Parathyroid adenoma (tissue), 2 donors: ENCODE measurements around the gene FGR.

Source experiments
- H2AFZ ChIP-seq: fragments of 300-600 bp; sonication (generic); one replicate; pipeline ENCODE4 v1.7.0; 2017; ENCODE audit warnings: antibody characterized with exemption, mild to moderate bottlenecking
- H3K27ac ChIP-seq: fragments of 300-600 bp; sonication (generic); one replicate; pipeline ENCODE4 v1.7.0; 2017
- H3K27me3 ChIP-seq: fragments of 300-600 bp; sonication (generic); one replicate; pipeline ENCODE4 v1.7.0; 2017; ENCODE audit warnings: low read length; ENCODE audit not compliant: control insufficient read depth, insufficient read depth
- H3K36me3 ChIP-seq: fragments of 300-600 bp; sonication (generic); one replicate; pipeline ENCODE4 v1.7.0; 2017; ENCODE audit warnings: low read length; ENCODE audit not compliant: control insufficient read depth, insufficient read depth
- H3K4me1 ChIP-seq: fragments of 300-600 bp; sonication (generic); one replicate; pipeline ENCODE4 v1.7.0; 2017; ENCODE audit warnings: control low read depth
- H3K4me2 ChIP-seq: fragments of 300-600 bp; sonication (generic); one replicate; pipeline ENCODE4 v1.7.0; 2017; ENCODE audit warnings: low read length
- H3K4me3 ChIP-seq: fragments of 300-600 bp; sonication (generic); one replicate; pipeline ENCODE4 v1.7.0; 2017; ENCODE audit warnings: low read depth, low read length
- H3K79me2 ChIP-seq: fragments of 300-600 bp; sonication (generic); one replicate; pipeline ENCODE4 v1.7.0; 2017; ENCODE audit warnings: control low read depth
- H3K9ac ChIP-seq: fragments of 300-600 bp; sonication (generic); one replicate; pipeline ENCODE4 v1.7.0; 2017; ENCODE audit warnings: mild to moderate bottlenecking
- H3K9me3 ChIP-seq: fragments of 300-600 bp; sonication (generic); one replicate; pipeline ENCODE4 v1.7.0; 2017; ENCODE audit warnings: low read length; ENCODE audit not compliant: control insufficient read depth
- CTCF ChIP-seq: fragments of 300-600 bp; sonication (generic); IDR thresholded peaks from one replicate; pipeline ENCODE4 v1.7.0; 2017; ENCODE audit warnings: antibody characterized with exemption, mild to moderate bottlenecking
- donor health status: primary hyperparathyroidism.

FGR gene

DNA sequence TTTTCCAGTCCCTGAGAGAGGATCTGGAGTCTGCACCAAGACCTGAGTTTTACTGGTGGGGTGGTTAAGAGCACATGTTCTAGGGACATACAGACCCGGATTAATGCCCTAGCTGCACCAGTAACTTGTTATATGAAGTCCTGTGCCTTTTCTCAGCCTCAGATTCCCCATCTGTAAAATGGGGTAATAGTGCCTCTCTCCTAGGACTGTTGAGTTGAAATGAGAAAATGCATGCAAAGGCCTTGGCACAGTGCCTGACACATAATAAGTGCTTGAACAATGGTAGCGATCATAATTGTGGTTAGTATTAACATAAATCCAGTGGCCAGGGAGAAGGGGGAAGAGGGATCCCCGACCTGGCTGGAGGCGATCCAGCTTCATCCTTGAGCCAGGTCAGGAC, 43.4 kb downstream of the FGR start:
- H3K9ac ChIP-seq: no peak overlapping the region
- H3K4me3 ChIP-seq: no peak overlapping the region
- no peaks in the 10 kb centered on the region for H3K36me3 ChIP-seq
- peaks cover 30% of the 10 kb centered on the region for H3K79me2 ChIP-seq
- H3K9me3 ChIP-seq: no peaks in the 10 kb centered on the region
- no peak for TF ChIP-seq CTCF
- H2AFZ ChIP-seq: no peak overlapping the region
- H3K4me2 ChIP-seq: no peak overlapping the region
- H3K4me1 ChIP-seq: peaks cover 3% of the 10 kb centered on the region
- no peak overlapping the region for H3K27ac ChIP-seq
- no peaks in the 10 kb centered on the region for H3K27me3 ChIP-seq

GRCh38 chr1:27590917-27591508, 44.0 kb downstream of the FGR start:
- Histone ChIP-seq H3K4me2 (no peak overlapping the region), H3K4me1 (peaks cover 3% of the 10 kb centered on the region), H2AFZ (no peak overlapping the region), H3K9me3 (no peaks in the 10 kb centered on the region), H3K36me3 (no peaks in the 10 kb centered on the region), H3K27ac (no peak overlapping the region), H3K4me3 (no peak overlapping the region), H3K9ac (no peak overlapping the region), H3K79me2 (peaks cover 27% of the 10 kb centered on the region), H3K27me3 (no peaks in the 10 kb centered on the region)
- no peak for TF ChIP-seq CTCF

DNA sequence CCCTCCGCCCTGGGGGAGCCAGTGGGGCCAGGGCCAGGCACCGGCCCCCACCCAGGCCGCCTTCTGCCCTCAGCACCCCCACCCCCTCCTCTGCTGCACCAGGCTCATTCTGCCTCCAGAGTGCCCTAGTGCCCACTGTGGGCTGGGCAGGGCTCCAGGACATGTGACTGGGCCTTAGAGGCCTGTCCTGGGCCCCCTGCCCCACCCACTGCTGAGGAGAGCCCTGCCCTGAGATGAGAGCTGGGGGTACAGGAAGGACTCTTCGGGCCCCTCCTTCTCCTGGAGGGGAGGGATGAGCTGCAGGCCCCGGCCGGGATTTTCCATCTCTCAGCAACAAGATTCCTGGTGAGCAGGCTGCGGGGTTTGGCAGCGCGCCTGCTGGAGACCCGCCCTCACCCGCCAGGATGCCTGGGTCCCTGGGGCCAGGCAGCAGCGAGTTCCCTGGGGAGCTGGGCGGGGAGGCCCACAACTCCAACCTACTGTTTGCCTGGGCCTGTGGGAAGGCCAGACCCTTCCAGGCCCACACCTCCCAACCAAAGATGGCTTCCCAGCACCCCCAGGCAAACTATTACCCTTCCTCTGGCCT, 45.1 kb downstream of the FGR start:
- Histone ChIP-seq H3K79me2 (peaks cover 25% of the 10 kb centered on the region), H3K36me3 (no peaks in the 10 kb centered on the region), H3K9me3 (no peaks in the 10 kb centered on the region), H3K9ac (no peak overlapping the region), H2AFZ (no peak overlapping the region), H3K4me2 (no peak overlapping the region), H3K27ac (no peak overlapping the region), H3K4me1 (peaks cover 3% of the 10 kb centered on the region), H3K27me3 (no peaks in the 10 kb centered on the region), H3K4me3 (no peak overlapping the region)
- TF ChIP-seq CTCF: no peak

- Histone ChIP-seq H2AFZ (no peak overlapping the region), H3K9ac (no peak overlapping the region)
Observed at GRCh38 chr1:27589441-27589840, 45.5 kb downstream of the FGR start.

More at GRCh38 chr1:27589441-27589840, 45.5 kb downstream of the FGR start:
- no peaks in the 10 kb centered on the region for H3K9me3 ChIP-seq
- H3K4me2 ChIP-seq: no peak overlapping the region
- peaks cover 24% of the 10 kb centered on the region for H3K79me2 ChIP-seq
- H3K27me3 ChIP-seq: no peaks in the 10 kb centered on the region
- no peak overlapping the region for H3K27ac ChIP-seq
- H3K4me1 ChIP-seq: peaks cover 3% of the 10 kb centered on the region
- H3K36me3 ChIP-seq: no peaks in the 10 kb centered on the region
- no peak overlapping the region for H3K4me3 ChIP-seq
- no peak for TF ChIP-seq CTCF
